ENCODE results near the gene FBXO24.
"Not testable (repeated sequence)": the region's sequence is repeated elsewhere in the genome, so short reads cannot be mapped to it uniquely, and the experiment has no call there.

FBXO24 gene

DNA sequence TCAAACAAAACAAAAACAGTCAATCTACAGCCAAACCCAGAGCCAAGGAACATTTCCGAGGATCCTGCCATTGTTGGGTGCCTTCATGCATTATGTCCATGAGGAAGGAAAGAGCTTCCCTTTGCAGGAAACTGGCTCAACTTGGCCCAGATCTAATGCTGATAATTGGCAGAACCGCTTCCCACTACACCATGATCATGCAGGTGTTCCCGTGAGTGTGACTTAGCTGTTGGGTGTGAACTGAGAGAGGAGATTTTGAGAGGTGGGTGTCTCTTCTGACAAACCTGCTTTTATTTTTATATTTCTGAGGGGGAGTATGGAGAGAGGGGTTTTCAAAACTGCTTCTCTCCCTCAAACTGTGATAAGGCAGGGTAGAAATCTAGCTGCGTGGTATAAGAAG is 27.0 kb upstream of the FBXO24 start:
- no peak for DNase-seq (ENCODE audit: low read depth in 3 of 3)

DNA sequence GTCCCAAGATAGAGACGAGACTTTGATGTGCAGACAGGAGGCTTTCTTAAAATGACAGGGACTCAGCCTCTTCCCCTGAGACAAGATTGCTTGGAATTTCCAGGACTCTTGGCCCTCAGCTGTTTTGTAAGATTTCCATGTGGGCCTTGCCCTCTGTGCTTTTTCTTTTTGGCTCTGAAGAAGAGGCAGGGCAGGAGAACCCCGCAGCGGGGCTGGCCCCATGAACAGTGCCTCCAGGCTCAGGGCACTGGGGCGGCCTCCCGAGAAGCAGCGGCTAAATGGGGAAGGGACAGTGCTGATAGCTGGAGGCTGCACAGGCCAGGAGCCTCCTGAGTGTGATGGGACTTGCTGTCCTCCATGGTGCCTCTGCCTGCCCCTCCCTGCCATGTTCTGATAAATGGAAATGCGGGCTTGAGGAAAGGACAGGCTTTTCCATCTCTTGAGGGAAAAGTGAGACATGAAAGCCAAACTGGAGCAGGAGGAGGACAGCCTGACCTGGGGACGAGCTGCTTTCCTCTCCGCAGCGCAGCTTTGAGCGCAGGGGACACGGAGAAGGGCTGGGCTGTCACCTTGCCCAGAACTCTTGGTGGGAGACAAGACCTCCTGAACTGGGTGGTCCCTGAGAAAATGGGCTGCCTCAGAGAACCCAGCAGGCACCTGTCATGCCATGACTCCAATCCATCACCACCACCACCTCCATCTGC is 24.5 kb upstream of the FBXO24 start:
- DNase-seq (ENCODE audit: low read depth in 3 of 3) = no peak

DNA sequence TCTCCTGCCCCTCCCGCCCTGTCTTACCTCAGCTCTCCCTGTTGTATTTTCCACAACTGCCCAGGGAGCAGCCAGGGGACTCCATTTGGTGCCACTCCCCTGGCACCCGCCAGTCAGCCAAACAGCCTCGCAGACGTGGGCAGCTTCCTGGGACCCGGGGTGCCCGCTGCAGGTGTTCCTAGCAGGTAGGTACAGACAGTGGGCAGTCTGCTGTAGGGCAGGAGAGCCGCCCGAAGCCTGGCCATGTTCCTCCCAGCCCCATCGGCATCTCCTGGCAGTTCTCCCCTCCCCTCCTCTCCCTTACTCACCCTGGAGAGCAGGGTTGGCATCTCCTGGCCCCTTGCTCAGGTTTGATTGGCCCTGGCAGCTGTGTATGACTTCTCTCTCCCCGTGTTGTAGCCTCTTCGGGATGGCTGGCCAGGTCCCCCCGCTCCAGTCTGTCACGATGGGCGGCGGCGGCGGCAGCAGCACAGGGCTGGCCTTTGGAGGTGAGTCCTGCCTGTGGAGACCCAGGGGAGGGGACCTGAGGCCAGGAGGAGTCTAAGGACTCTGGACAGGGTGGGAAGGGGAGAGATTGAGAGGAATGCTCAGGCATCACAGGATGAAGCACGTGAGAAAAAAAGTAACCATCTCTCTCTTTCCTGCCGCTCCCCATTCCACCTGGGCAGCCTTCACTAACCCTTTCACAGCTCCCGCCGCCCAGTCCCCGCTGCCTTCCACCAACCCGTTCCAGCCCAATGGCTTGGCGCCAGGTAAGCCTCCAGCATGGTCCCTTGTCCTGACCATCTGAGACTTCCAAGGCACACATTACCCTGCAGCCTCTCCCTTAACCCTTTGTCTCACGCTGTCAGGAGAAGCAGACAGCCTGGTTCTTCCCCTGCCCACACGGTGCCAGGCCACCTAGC is 23.7 kb upstream of the FBXO24 start:
- DNase-seq (ENCODE audit: low read depth in 3 of 3) = no peak

DNA sequence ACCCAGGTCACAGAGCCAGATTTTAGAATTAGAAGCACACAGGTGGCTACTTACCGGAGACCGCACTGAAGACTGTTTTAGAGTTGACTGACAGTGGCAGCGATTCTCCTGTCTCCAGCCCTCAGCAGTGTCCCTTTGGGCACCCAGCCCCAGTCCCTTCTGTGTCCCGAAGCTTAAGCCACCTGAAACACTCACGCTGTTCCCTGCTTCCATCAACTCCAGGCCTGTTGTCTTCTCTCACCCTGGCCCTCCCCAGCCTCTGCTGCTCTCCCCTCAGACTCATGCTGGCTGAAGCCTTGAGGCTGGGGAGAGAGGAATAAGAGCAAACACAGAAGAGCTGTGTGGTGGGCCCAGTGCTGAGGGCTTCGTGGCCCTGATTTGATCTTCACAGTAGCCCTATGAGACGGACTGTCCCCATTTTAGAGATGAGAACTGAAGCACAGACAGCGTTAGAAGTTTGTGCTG is 23.0 kb upstream of the FBXO24 start:
- no peak for DNase-seq (ENCODE audit: low read depth in 3 of 3)

DNA sequence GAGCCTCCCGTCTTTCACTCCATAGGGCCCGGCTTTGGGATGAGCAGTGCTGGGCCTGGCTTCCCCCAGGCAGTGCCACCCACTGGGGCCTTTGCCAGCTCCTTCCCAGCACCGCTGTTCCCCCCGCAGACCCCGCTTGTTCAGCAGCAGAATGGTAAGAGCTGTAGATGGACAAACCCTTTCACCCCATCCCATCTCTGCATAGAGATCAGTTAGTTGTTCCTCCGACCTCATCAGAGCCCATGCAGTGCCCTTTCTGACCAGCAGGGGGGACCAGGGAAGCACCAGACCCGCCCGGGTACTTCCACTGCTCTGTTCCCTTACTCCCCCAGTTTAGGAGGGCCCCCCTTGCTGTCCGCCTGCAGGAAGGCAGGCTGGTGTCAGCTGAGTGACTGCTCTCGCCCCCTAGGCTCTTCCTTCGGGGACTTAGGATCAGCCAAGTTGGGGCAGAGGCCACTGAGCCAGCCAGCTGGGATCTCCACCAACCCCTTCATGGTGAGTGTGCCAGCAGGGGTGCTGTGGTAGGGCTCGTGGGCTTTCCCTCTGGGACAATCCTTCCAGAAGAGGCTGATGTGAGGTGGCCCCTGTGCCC is 22.2 kb upstream of the FBXO24 start:
- peak; percentile 59 to 82 (median 75) for DNase-seq (ENCODE audit: low read depth in 3 of 3)

DNA sequence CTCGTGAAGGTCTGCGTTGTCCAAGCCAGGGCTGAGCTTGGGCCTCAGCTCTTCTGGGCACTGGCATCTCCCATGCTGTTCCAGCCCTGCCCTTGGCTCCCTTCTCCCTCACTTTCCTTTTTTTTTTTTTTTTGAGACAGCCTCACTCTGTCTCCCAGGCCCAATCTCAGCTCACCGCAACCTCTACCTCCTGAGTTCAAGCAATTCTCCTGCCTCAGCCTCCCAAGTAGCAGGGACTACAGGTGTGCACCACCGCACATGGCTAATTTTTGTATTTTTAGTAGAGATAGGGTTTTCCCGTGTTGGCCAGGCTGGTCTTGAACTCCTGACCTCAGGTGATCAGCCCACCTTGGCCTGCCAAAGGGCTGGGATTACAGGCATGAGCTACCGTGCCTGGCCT is 21.7 kb upstream of the FBXO24 start:
- DNase-seq (ENCODE audit: low read depth in 3 of 3) = not testable (repeated sequence)

DNA sequence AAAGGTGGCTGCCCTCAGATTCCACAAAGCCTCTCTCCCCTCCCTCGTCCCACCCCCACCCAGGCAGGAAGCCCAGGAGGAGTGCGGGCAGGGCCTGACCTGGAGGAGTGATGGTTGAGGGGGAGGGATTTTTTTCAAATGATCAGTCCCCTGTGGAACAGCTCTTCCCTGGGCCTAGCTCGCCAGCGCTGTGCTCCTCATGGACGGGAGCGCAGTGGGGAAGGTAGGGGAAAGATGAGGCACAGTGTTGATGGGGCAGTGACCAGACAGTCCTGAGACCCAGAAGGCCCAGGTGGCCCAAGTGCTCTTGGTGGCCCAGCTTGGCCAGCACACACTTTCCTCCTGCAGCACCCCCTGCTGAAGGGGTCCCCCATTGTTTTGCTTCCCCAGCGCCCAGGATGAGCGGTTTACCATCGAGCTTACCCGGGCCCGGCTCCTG is 21.0 kb upstream of the FBXO24 start:
- no peak for DNase-seq (ENCODE audit: low read depth in 3 of 3)

DNA sequence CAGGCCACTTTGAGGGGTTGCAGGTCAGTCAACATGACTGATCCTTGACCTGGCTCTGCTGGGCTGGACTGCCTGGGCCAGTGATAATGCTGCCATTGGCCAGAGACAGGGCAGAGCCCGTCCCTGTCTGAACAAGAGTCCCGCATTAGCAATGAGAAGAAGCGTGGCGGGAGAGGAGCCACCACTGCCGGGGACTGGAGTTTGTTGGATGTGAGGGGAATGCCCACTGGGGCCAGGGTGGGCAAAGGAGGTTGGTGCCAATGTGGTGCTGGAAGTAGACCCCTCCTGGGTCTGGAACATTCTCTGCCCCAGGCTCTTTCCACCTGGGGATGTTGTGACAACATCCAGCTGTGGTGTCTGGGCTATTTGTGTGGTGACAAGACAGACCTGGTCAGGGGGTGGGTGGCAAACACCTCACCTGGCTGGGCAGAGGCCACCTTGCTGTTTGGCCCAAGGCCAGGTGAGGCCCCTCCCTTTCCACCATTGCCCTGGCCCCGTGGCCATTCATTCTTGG is 20.1 kb upstream of the FBXO24 start:
- no peak for DNase-seq (ENCODE audit: low read depth in 3 of 3)

DNA sequence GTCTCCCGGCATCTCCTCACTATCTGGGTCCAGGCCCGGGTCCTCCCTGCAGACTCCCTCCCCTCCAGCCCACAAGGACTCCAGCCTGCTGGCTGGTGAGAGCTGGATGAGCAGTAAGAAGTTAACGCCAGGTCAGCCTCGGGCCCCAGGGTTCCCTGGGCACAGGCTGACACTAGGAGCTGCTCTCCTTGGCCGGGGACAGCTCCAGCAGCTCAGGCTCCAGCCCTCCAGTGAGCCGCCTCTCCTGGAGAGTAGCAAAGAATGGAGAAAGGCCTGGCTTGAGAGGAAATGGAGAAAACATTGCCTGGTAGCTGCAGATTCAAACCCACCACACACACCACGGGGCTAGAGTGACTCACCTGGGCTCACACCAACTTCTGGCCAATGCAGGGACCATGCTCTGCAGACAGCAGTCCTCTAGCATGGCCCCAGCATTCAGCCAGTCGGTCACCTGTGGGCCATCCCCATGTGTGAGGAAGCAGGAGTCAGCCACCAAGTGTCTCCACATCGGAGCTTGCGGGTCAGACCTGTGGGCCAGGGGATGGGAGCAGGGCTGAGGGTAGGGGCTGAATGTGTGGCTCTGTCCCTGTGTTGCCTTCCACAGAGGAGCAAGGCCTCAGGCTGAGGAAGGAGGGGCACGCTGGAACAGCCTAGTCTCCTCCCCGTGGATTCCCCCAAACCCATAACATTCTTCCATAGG is 18.9 kb upstream of the FBXO24 start:
- DNase-seq (ENCODE audit: low read depth in 3 of 3) = no peak

DNA sequence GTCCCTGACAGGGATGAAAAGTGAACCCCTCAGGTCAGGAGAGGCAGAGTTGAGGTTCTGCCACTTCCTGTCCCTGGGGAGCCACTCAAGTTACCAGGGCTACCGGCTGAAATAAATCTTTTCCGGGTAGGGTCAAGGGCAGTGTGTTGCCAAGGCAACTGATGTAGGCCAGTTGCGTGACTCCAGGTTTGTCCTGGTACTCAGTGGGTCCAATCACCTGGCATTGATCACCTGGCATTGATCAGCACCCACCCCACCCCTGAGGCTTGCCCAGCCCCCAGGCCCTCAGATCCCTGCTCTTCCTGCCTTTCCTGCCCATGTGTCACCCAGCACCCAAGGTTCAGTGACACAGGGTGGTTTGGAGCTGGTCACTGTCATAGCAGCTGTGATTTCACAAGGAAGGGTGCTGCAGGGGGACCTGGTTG is 18.4 kb upstream of the FBXO24 start:
- DNase-seq (ENCODE audit: low read depth in 3 of 3) = no peak

DNA sequence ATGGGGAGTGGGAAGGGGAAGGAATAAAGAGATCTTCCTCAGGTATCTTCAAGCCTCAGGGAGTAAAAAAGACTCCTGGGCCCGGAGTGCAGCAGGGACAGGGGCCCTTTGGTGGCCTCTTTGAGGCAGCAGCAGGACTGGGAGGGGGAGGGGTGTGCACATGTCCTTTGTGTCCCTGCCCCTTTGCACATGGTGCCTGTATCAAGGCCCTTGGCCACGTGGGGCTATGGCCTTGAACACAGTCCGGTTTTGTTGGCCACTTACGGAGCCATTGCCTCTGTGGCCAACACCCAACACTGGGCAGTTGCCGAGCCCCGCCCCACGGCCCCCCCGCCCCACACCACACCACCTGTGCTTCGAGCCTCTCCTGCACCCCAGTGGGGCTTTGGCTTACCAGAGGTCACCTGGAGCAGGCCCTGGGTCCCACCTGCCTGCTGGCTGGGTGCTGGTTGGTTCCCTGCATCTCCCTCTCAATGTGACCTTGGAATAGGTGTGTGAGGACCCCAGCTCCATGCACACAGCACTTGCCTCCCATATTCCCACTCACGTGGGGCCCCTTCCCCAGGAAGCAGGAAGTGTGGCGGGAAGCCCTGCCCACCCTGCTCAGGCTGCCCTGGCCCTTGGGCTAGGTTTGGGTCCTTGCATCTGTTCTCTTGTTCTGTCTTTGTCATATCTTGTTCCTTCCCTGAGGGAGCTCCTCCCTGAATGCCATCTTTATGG is 17.8 kb upstream of the FBXO24 start:
- no peak for DNase-seq (ENCODE audit: low read depth in 3 of 3)

DNA sequence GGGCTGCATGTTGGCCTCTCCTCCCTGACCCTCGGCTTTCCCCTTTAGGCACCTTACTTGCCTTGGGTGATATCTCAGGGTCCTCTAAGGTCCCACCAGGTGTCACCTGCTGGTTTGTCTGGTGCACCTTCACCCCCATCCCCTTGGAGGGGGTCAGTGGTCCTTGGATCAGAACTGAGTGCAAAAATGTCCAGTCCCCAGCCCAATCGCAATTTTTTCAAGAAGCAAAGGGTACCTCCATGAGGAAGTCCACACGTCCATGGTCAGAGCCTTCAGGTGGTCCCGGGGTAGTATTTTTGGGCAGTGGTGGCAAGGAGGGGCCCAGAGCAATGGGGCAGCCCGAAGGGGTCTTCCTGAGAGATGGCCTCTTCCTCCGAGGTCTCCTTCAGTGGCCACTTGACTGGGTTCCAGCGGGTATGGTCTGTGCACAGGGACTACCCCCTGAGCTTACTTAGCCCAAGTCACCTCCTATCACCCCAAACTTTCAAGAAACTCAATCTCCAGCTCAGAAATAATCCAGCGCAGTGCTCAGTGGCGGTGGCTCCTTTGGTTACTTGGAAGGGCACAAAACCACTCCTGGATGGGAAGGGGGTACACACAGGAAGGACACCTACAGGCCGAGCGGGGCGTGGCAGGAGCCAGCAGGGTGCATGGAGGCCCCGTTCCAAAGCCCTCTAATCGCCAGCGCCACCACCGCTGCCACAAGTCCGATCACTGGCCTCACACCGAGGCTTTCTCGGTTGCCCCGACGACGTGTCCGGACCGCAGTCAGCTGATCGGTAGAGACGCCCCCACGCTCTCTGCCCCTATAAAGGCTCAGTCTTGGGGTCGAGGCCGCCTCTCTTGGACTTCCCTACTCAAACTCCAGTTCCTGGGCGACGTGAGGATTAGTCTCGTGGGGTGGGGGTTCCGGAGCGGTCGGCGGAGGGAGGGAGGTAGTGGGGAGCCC is 17.0 kb upstream of the FBXO24 start:
- DNase-seq (ENCODE audit: low read depth in 3 of 3) = peak in 1 of 3 donors; percentile 47

DNA sequence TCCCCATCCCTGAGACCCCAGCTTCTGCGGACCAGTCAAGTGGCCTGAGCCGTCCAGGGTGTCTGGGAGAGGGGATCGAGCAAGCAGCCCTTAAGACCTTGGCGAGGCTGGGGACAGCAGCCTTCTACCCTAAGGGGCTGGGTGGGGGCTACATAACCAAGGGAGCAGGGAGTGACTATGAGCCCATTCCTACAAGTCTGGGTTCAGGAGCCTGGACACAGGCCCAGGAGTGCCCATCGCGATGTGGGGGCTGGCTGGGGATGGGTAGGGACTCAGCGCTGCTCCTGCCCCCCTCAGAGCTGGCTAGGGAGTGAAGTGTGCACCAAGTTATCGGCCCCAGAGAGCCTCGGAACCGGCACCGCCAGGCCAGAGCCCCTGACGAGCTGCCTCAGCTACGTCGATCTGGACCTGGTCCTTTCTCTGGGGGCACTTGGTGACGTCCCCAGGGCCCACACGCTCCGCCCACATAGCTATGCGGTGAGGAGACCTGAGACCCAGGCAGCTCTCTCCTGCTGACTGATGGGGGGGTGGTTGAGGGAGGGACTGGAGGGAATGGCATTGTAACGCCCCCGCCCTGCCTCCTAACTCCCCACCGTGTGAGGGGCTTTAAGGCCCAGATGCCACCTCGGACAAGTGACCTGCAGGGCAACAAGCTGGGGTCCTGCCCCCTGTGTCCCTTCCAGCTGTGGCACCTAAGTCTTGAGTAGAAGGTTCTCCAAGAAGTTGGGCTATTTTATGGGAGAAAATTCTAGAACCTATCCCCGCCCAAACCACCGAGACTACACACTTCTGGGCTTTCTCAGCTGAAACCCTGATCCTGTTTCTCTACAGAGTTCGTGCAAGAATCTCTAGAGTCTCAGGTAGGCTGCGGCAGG is 14.9 kb upstream of the FBXO24 start:
- no peak for DNase-seq (ENCODE audit: low read depth in 3 of 3)

DNA sequence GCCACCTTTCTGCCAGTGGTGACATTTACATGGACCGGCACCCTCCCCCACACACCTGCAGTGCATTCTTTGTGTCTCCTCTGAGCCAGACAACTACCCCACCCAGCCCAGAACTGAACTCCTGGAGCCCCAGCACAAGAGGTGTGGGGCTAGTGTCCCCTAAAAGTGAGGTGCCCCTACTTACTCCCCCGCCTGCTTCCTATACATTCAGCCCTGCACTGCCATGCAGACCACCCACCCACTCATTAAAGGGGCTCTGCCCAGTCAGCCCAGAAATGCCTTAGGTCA is 14.4 kb upstream of the FBXO24 start:
- DNase-seq (ENCODE audit: low read depth in 3 of 3) = no peak

DNA sequence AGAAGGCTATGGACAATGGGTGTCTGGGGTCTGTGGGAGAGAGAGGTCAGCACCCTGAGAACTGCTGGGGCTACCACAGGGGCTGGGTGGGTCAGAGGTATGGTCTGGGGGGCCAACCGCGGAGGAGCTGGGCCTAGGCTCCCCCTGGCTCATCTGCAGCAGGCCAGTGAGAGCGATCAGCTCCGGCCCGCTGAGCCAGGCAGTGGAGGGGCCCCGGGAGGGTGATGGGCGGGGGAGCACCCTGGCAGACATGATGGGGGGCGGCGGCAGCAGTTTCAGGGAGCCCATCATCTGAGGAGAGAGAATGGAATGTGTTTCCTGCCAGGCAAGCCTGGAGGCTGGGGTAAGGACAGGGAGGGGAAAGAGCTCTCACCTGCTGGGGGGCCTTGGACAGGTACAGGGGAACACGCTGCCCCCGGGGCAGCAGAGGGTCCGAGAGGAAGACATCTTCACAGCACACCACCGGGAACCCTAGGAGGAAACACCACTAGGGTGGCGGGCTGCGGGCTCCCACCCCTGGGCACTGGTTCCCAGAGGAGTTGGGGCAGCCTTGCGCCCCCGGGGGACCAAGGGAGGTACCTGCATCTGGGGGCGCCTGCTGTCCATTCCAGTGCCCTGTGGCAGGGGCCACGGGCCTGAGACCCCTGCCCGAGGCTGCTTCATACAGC is 13.7 kb upstream of the FBXO24 start:
- DNase-seq (ENCODE audit: low read depth in 3 of 3) = no peak

DNA sequence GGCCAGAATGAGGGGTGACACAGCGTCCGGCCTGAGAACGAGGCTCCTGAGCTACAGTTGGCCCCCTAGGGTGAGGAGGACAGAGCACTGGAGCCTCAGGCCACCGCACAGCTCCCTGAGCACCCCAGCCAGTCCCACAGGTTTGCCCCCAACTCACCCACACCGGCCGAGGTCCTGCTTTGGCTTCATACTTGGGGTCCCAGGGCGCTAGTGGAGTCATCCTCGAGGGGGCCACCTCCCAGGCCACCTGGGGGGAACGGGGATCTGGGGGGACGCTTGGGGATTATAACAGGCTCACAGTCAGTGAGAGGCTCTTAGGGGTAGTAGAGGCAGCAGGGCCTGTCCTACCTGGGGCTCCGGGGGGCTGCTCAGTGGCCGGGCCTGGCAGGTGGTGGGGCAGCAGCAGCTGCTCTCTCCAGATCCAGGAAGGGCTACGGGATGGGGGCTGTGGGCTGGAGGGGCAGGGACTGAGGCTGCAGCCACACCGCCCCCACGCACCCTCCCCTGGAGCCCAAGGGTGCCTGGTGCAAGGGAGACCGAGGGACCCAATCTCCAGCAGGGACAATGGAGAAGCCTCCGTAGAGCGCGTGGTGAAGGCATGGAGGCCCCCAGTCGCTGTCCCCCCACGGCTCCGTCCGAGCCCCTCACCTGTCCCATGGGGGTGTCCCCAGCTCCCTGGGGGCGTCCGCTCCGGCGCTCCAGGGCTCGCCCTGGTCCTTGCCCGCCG is 13.0 kb upstream of the FBXO24 start:
- DNase-seq (ENCODE audit: low read depth in 3 of 3) = no peak

DNA sequence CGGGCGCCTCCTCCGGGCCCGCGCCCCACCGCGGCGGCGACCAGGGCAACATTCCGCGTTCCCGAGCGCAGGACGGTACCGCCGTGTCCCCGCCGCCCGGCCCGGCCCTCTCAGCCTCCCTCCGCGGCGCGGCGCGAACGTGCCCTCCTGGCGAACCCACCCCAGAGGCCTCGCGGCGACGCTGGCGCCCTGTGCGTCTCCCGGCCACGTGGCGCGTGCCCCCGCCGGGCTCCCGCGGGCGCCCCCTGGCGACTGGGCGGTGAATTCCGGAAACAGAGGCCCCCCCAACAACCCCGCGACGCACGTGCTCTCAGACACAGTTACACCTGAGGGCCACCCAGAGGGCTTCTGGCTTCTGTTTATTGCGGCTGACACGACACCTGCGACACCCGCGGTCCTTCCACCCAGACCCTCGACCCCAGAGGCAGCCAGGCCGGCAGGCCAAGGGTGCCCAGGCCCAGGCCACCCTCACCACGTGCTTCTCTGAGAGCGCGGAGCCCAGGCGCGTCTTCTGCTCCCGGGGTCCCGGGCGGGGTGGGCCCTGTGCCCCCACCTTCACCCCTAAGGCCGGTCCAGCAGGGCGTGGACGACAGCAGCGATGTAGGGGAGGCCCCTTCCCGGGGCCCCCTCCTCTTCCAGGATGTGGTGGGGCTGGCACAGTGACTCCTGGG is 12.3 kb upstream of the FBXO24 start, which contains the start of gene SAP25:
Gene SAP25, minus strand, starts transcription at position 210 of the 671 bp plus-strand sequence. Its CDS starts 158 bp downstream, at position 52.
- no peak for DNase-seq (ENCODE audit: low read depth in 3 of 3)

Data from stimulated activated CD4-positive, alpha-beta T cell treated with anti-CD3 and anti-CD28 coated beads, TNF-alpha, amount 100 ng/mL, for 48 hours (primary cell).